Effector memory CD4-positive, alpha-beta T cell (primary cell): ENCODE measurements around the gene JAZF1.

Experiments used
- DNase-seq, 3 donors: peaks; one replicate each; pipeline ENCODE4 v3.0.0-alpha.2; 2020
- H3K27ac ChIP-seq: 2 replicates; pipeline ENCODE4 v1.7.0; 2013; ENCODE audit warnings: mild to moderate bottlenecking, low read length, moderate library complexity; ENCODE audit not compliant: insufficient read depth, poor library complexity, severe bottlenecking
- H3K27me3 ChIP-seq: replicated peaks from 2 replicates; pipeline ENCODE4 v1.7.0; 2013; ENCODE audit warnings: mild to moderate bottlenecking, low read length; ENCODE audit not compliant: insufficient read depth, control insufficient read depth, poor library complexity, severe bottlenecking
- H3K36me3 ChIP-seq: 2 replicates; pipeline ENCODE4 v1.7.0; 2013; ENCODE audit warnings: mild to moderate bottlenecking, low read length, moderate library complexity; ENCODE audit not compliant: control insufficient read depth, insufficient read depth
- H3K4me1 ChIP-seq: 2 replicates; pipeline ENCODE4 v1.7.0; 2013; ENCODE audit warnings: low read length, mild to moderate bottlenecking; ENCODE audit not compliant: control insufficient read depth, insufficient read depth, poor library complexity, severe bottlenecking
- H3K4me3 ChIP-seq: 2 replicates; pipeline ENCODE4 v1.7.0; 2013; ENCODE audit warnings: low read length, low read depth, mild to moderate bottlenecking; ENCODE audit not compliant: insufficient read depth, poor library complexity, severe bottlenecking
- H3K9me3 ChIP-seq: 2 replicates; pipeline ENCODE4 v1.7.0; 2013; ENCODE audit warnings: mild to moderate bottlenecking, low read length, moderate library complexity; ENCODE audit not compliant: control insufficient read depth
- total RNA-seq, 3 donors: gene quantifications; one replicate each; lab custom pipeline; 2026; lab: John Stamatoyannopoulos, UW

JAZF1 gene
- total RNA-seq, result 10.6 to 17.6 (median 14.5) reads per million in 3 donors

DNA sequence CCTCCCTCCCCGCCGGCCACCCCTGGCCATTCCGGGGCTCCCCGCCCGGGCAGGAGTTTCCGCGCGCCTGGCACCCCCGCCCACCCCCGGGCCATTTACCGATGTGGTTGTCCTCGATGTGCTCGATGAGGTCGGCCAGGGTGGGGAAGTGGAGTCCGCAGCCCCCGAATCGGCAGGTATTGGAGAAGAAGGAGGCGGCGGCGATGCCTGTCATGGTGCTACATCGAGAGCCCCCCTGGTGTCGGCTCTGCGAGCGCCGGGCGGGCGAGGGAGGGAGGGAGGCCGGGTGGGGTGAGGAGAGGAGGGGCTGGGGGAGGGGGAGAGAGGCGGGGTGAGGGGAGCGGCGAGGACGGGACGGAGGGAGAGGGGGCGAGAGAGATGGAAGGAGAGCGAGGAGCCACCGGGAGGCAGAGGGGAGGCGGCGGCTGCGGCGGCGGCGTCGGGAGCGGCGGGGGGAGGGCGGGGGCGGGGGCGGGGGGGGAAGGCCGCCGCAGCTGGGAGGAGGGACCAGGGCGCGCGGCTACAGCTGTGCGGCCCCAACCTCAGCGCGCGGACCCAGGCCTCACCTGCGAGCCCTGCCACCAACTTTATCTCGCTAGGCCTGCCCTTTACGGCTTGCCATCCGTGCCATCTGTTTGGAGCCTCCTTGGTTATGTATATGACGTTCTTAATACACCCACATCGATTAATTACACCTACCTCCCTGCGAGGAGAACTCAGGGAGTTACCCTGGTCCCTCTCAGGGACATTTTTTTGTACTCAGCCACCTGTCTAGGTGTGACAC, at the start of gene JAZF1:
TSS of gene JAZF1 (minus strand) at position 432 of the 784 bp plus-strand sequence.
- DNase-seq, result peak; percentile 41 to 44 (median 44)
- Histone ChIP-seq H3K36me3 (no peaks in the 10 kb centered on the region), H3K27me3 (no peaks in the 10 kb centered on the region), H3K4me1 (no peaks in the 10 kb centered on the region), H3K9me3 (no peaks in the 10 kb centered on the region), H3K4me3 (peak within 1 kb of the TSS; percentile 74), H3K27ac (peak within 1 kb of the TSS; percentile 71)

DNA sequence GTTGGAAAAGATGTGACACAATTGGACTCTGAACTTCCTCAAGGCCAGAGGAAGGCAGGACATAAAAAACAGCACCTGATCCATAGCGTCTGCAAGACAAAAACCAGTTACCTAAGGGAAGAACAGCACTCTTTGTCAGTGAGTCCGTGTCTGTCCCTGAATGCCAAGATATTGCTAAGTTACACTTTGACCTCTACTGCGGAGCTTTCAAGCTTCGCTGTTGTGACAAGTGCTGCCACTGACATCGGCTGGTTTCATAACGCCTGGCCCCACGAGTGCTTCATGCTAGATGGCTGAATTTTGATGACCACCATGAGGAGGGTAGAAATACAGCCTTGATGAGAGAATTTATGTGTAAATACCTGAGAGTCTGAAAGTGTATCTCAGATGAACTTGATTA, 49.7 kb upstream of the JAZF1 start:
- H3K9me3 ChIP-seq, result no peaks in the 10 kb centered on the region
- H3K27ac ChIP-seq, result no peak overlapping the region
- H3K4me3 ChIP-seq, result no peak overlapping the region
- DNase-seq, result no peak
- H3K36me3 ChIP-seq, result no peaks in the 10 kb centered on the region
- no peaks in the 10 kb centered on the region for H3K27me3 ChIP-seq
- H3K4me1 ChIP-seq, result no peaks in the 10 kb centered on the region

DNA sequence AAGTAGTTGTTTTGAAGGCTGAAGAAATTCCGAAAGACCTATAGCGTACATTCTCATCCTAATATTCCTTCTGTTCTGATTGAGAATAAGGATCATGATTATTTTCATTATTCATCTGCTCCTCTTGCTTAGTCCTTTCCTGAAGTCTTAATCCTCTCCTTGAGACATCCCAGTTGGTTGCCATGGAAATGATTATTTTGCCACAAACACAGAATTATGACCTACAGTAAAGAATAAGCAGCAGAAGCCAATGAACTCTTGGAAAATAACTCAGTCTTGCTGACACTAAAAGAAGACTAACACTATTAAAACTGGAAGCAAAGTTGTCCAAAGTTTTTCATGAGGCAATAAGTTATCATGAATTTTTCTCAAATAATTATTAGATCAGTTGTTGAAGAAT, 47.8 kb upstream of the JAZF1 start:
- H3K4me3 ChIP-seq, result no peak overlapping the region
- no peak for DNase-seq
- no peaks in the 10 kb centered on the region for H3K9me3 ChIP-seq
- no peaks in the 10 kb centered on the region for H3K36me3 ChIP-seq
- no peak overlapping the region for H3K27ac ChIP-seq
- H3K27me3 ChIP-seq, result no peaks in the 10 kb centered on the region
- no peaks in the 10 kb centered on the region for H3K4me1 ChIP-seq

DNA sequence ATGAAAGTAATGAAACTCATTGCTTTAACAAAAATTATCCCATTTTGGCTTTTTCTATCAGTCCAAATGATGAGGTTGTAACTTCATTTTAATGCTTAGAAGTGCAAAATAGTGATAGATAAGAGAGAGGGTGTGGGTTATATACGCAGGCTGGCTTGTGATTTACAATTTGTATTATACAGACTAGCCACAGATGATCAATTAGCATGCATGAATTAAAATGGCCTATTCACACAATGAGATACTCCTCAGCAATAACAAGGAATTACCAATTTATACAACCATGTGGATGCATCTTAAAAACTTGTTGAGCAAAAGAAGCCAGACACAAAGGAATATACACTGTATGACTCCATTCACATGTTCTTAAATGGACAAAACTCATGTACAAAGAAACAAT, 45.4 kb upstream of the JAZF1 start:
- Histone ChIP-seq H3K4me1 (no peaks in the 10 kb centered on the region), H3K27ac (no peak overlapping the region), H3K9me3 (no peaks in the 10 kb centered on the region), H3K36me3 (no peaks in the 10 kb centered on the region), H3K4me3 (no peak overlapping the region), H3K27me3 (no peaks in the 10 kb centered on the region)
- DNase-seq, result no peak

DNA sequence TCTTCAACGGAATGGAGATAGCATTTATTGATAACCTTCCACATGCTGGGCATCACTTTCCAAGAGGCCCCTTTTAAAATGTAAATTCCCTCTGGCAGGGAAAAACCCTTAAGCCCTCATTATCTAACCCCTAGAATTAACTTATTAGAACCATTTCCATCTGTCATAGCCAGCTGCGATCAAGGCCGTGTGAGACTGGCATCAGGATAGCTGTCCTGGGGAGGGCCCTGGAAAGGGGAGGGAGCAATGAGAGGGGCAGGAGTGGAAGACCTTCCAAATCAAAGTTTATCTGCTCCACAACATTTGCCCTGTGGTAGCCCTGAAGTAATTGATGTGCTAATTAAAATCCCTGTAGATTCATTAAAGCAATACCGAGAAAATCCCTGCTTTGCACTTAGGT, 45.0 kb upstream of the JAZF1 start:
- DNase-seq, result no peak
- H3K27me3 ChIP-seq, result no peaks in the 10 kb centered on the region
- no peaks in the 10 kb centered on the region for H3K4me1 ChIP-seq
- no peak overlapping the region for H3K4me3 ChIP-seq
- no peak overlapping the region for H3K27ac ChIP-seq
- H3K36me3 ChIP-seq, result no peaks in the 10 kb centered on the region
- H3K9me3 ChIP-seq, result no peaks in the 10 kb centered on the region

DNA sequence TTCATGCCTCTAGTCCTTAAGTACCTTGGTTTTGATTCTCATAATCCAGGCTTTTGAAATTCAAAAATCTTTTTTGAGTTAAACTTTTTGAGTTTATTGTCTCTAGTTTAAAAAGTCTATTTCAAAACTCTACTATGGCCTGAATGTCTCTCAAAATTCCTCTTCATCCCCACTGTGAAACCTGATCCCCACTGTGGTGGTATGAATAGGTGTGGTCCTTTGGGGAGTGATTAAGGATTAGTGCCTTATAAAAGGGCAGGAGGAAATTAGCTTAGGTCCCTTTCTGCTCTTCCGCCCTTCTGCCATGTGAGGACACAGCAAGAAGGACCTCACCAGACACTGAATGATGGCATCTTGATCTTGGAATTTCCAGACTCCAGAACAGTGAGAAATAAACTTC, 44.1 kb upstream of the JAZF1 start:
- H3K4me1 ChIP-seq, result no peaks in the 10 kb centered on the region
- no peaks in the 10 kb centered on the region for H3K36me3 ChIP-seq
- H3K27me3 ChIP-seq, result no peaks in the 10 kb centered on the region
- no peaks in the 10 kb centered on the region for H3K9me3 ChIP-seq
- DNase-seq, result no peak
- H3K27ac ChIP-seq, result no peak overlapping the region
- H3K4me3 ChIP-seq, result no peak overlapping the region

DNA sequence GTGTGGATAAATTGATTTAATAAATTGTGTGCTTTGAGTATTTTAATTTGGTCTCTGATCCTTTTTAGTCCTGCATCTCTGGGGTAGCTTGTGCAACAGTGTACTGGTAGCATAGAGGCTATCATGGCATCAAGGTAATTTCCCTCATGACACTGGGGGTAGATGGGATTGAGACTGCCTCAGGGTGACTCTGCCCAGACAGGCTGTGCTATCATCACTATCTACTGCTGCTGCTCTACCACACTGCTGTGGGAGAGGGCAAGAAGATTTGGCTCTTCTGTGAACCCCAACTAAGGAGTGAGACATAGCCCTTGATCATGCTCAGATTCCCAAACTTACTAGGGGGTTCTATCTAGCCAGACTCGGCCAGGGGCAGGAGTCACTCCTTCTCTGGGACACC, 43.6 kb upstream of the JAZF1 start:
- Histone ChIP-seq H3K4me1 (no peaks in the 10 kb centered on the region), H3K36me3 (no peaks in the 10 kb centered on the region), H3K27ac (no peak overlapping the region), H3K27me3 (no peaks in the 10 kb centered on the region), H3K4me3 (no peak overlapping the region), H3K9me3 (no peaks in the 10 kb centered on the region)
- DNase-seq, result no peak

DNA sequence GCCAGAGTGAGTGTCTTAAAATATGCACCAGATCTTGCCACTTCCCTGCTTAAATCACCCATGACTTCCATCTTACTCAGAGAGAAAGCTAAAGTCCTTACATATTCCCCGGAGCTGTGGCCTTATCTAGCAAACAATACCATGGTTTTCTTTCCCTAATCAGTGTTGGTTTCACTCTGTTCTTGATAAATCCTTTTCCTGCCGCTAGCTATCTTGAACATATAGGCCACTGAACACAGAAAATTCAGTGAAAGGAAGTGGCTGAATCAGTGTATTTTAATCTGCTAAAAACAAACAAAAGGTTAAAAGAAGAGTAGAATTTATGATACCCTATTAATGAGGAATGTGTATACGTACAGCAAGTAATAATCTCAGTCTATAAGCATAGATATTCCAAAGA, 42.0 kb upstream of the JAZF1 start:
- H3K36me3 ChIP-seq, result no peaks in the 10 kb centered on the region
- no peaks in the 10 kb centered on the region for H3K4me1 ChIP-seq
- no peak overlapping the region for H3K4me3 ChIP-seq
- no peak overlapping the region for H3K27ac ChIP-seq
- no peaks in the 10 kb centered on the region for H3K9me3 ChIP-seq
- DNase-seq, result no peak
- no peaks in the 10 kb centered on the region for H3K27me3 ChIP-seq

DNA sequence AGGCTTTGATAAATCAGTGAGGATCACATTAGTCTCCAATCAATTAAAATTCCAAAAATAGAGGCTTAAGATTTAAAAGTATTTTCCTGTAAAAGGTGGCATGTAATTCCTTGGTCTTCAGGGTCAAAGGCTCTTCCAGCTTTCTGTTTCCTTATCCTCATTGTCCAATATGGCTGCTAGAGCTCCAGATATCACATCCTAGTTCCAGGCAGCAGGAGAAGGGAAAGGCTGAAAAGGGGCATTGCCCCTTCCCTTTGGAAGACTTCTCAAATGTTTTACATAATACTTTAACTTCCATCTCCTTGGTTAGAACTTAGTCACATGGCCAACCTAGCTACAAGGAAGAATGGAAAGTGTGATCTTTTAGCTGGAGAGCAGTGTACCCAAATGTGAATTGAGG, 39.2 kb upstream of the JAZF1 start:
- H3K9me3 ChIP-seq, result no peaks in the 10 kb centered on the region
- no peaks in the 10 kb centered on the region for H3K27me3 ChIP-seq
- no peak for DNase-seq
- no peaks in the 10 kb centered on the region for H3K4me1 ChIP-seq
- no peak overlapping the region for H3K4me3 ChIP-seq
- H3K27ac ChIP-seq, result no peak overlapping the region
- no peaks in the 10 kb centered on the region for H3K36me3 ChIP-seq

DNA sequence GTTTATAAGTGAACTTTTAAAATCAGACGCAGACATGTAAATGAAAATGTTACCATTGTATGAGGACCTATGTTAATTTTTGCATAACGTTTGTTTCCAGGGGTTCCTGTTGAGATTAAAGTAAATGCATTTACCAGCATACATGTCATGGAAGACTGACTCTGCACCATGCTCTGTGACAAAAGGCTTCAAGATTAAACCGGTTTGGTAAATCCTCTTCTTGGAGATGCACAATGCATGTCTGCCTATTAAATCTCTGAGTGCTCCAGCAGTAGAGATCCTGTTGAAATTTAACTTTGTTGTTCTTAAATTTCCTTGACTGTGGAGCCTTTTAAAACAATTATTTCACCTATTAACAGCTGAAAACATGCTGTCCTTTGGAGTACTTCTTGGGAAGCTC, 36.5 kb upstream of the JAZF1 start:
- Histone ChIP-seq H3K36me3 (no peaks in the 10 kb centered on the region), H3K4me1 (no peaks in the 10 kb centered on the region), H3K27me3 (no peaks in the 10 kb centered on the region), H3K4me3 (no peak overlapping the region), H3K27ac (no peak overlapping the region), H3K9me3 (no peaks in the 10 kb centered on the region)
- DNase-seq, result no peak
